ENCODE data around the gene MRGPRX4.

- TF ChIP-seq POLR2A (IDR thresholded peaks at IDR 0.05) (no peak), CTCF (IDR thresholded peaks at IDR 0.05) (no peak)
Measured at GRCh38 chr11:18222814-18223421, 50.3 kb downstream of the MRGPRX4 start.
